Astrocyte (in vitro differentiated cells and primary cell): ENCODE results near the gene PDCD1. TPM values are rescaled to one million over a fixed set of nuclear protein-coding genes. Genes with fewer than 3 reads are reported as not detected.

Experiments used
- DNase-seq: peaks from one replicate; pipeline ENCODE4 v3.0.0-alpha.2; 2010; ENCODE audit warnings: low read depth
- FAIRE-seq: peaks from 2 replicates; lab custom pipeline; 2011; peaks lifted over from hg19 to GRCh38; lab: Jason Lieb, UNC
- H2AFZ ChIP-seq: 2 replicates; pipeline ENCODE4 v1.6.0; 2012; ENCODE audit warnings: low read depth, low read length, inconsistent platforms
- H3K27ac ChIP-seq: 2 replicates; pipeline ENCODE4 v1.5.1; 2011; ENCODE audit warnings: low read depth, low read length, inconsistent platforms
- H3K27me3 ChIP-seq: 2 replicates; pipeline ENCODE4 v1.6.0; 2011; ENCODE audit warnings: low read length, inconsistent platforms; ENCODE audit not compliant: insufficient read depth
- H3K36me3 ChIP-seq: 2 replicates; pipeline ENCODE4 v1.5.1; 2011; ENCODE audit warnings: low read length, inconsistent platforms; ENCODE audit not compliant: insufficient read depth
- H3K4me1 ChIP-seq: 2 replicates; pipeline ENCODE4 v1.5.1; 2011; ENCODE audit warnings: low read length, inconsistent platforms; ENCODE audit not compliant: insufficient read depth
- H3K4me2 ChIP-seq: 2 replicates; pipeline ENCODE4 v1.6.0; 2012; ENCODE audit warnings: low read length, inconsistent platforms
- H3K4me3 ChIP-seq: 2 replicates; pipeline ENCODE4 v1.5.1; 2011; ENCODE audit warnings: low read depth, mild to moderate bottlenecking, low read length, inconsistent platforms; ENCODE audit not compliant: insufficient read depth
- H3K79me2 ChIP-seq: 2 replicates; pipeline ENCODE4 v1.6.0; 2012; ENCODE audit warnings: mild to moderate bottlenecking, low read length, inconsistent platforms; ENCODE audit not compliant: insufficient read depth
- H3K9ac ChIP-seq: 2 replicates; pipeline ENCODE4 v1.6.0; 2012; ENCODE audit warnings: mild to moderate bottlenecking, low read length, inconsistent platforms
- H3K9me3 ChIP-seq: 2 replicates; pipeline ENCODE4 v1.5.1; 2012; ENCODE audit warnings: low read depth, mild to moderate bottlenecking, low read length, inconsistent platforms; ENCODE audit not compliant: insufficient read depth
- H4K20me1 ChIP-seq: 2 replicates; pipeline ENCODE4 v1.6.0; 2012; ENCODE audit warnings: low read length, inconsistent platforms; ENCODE audit not compliant: insufficient read depth
- H3K27ac Mint-ChIP-seq: one replicate; pipeline ENCODE4 v1.8.0; 2021; ENCODE audit warnings: mild to moderate bottlenecking, mixed read lengths; ENCODE audit not compliant: unreplicated experiment
- H3K27me3 Mint-ChIP-seq: one replicate; pipeline ENCODE4 v1.8.0; 2021; ENCODE audit warnings: low read depth, mixed read lengths; ENCODE audit not compliant: unreplicated experiment
- H3K36me3 Mint-ChIP-seq: one replicate; pipeline ENCODE4 v1.8.0; 2021; ENCODE audit warnings: low read depth, mixed read lengths; ENCODE audit not compliant: unreplicated experiment
- H3K4me1 Mint-ChIP-seq: one replicate; pipeline ENCODE4 v1.8.0; 2021; ENCODE audit warnings: low read depth, mixed read lengths; ENCODE audit not compliant: unreplicated experiment
- H3K4me3 Mint-ChIP-seq: one replicate; pipeline ENCODE4 v1.8.0; 2021; ENCODE audit warnings: mild to moderate bottlenecking, moderate library complexity, mixed read lengths; ENCODE audit not compliant: unreplicated experiment
- H3K9me3 Mint-ChIP-seq: one replicate; pipeline ENCODE4 v1.8.0; 2021; ENCODE audit warnings: mild to moderate bottlenecking, mixed read lengths; ENCODE audit not compliant: unreplicated experiment
- EZH2 ChIP-seq: IDR thresholded peaks from 2 replicates; pipeline ENCODE4 v1.6.1; 2012; ENCODE audit warnings: mild to moderate bottlenecking, low read length, inconsistent platforms; ENCODE audit not compliant: insufficient read depth
- total RNA-seq: library from RNA; stranded (reverse); gene quantifications from 2 replicates; pipeline ENCODE4 v1.2.1, GENCODE V29; 2021
- TF ChIP-seq, protein P1 (sequence below): IDR thresholded peaks from 2 replicates; pipeline ENCODE4 v1.5.1; 2011; ENCODE audit warnings: low read depth, mild to moderate bottlenecking, inconsistent platforms, low read length, moderate library complexity; ENCODE audit not compliant: insufficient read depth

PDCD1 gene
- total RNA-seq, 1 donor from 2014 or later, result not detected

DNA sequence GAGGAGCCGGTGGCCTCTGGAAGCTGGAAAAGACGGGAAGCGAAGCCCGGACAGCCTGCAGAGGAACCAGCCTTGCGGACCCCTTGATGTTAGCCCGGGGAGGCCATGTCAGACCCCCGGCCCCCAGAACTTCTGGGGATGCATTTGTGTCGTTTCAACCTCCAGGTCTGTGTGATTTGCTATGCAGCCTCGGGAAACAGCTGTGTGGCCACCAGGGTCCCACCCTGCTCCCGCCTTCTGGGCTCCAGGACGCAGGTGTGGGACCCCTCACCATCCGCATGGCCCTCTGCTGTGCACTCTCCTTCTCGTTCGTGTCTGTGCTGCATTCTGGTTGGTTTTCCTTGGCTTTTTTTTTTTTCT lies 36.5 kb downstream of the PDCD1 start:
- H2AFZ ChIP-seq, result no peak overlapping the region
- H3K4me3 ChIP-seq, result no peak overlapping the region
- peaks cover 13% of the 10 kb centered on the region for H3K9me3 ChIP-seq
- no peak overlapping the region for H3K9ac ChIP-seq
- H3K4me2 ChIP-seq, result no peak overlapping the region
- no peaks in the 10 kb centered on the region for H3K36me3 ChIP-seq
- H3K27ac ChIP-seq, result no peak overlapping the region
- H3K27me3 ChIP-seq, result peaks cover 2% of the 10 kb centered on the region
- TF ChIP-seq, protein P1, sequence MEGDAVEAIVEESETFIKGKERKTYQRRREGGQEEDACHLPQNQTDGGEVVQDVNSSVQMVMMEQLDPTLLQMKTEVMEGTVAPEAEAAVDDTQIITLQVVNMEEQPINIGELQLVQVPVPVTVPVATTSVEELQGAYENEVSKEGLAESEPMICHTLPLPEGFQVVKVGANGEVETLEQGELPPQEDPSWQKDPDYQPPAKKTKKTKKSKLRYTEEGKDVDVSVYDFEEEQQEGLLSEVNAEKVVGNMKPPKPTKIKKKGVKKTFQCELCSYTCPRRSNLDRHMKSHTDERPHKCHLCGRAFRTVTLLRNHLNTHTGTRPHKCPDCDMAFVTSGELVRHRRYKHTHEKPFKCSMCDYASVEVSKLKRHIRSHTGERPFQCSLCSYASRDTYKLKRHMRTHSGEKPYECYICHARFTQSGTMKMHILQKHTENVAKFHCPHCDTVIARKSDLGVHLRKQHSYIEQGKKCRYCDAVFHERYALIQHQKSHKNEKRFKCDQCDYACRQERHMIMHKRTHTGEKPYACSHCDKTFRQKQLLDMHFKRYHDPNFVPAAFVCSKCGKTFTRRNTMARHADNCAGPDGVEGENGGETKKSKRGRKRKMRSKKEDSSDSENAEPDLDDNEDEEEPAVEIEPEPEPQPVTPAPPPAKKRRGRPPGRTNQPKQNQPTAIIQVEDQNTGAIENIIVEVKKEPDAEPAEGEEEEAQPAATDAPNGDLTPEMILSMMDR, result no peak
- TF ChIP-seq EZH2, result no peak
- Mint-ChIP-seq H3K9me3 (peaks cover 20% of the 10 kb centered on the region), H3K36me3 (peaks cover 1% of the 10 kb centered on the region), H3K4me1 (no peaks in the 10 kb centered on the region), H3K27me3 (peaks cover 36% of the 10 kb centered on the region), H3K27ac (no peak overlapping the region), H3K4me3 (no peak overlapping the region)
- H4K20me1 ChIP-seq, result no peaks in the 10 kb centered on the region
- H3K4me1 ChIP-seq, result no peaks in the 10 kb centered on the region
- no peaks in the 10 kb centered on the region for H3K79me2 ChIP-seq
- no peak for DNase-seq
- FAIRE-seq, result no peak

DNA sequence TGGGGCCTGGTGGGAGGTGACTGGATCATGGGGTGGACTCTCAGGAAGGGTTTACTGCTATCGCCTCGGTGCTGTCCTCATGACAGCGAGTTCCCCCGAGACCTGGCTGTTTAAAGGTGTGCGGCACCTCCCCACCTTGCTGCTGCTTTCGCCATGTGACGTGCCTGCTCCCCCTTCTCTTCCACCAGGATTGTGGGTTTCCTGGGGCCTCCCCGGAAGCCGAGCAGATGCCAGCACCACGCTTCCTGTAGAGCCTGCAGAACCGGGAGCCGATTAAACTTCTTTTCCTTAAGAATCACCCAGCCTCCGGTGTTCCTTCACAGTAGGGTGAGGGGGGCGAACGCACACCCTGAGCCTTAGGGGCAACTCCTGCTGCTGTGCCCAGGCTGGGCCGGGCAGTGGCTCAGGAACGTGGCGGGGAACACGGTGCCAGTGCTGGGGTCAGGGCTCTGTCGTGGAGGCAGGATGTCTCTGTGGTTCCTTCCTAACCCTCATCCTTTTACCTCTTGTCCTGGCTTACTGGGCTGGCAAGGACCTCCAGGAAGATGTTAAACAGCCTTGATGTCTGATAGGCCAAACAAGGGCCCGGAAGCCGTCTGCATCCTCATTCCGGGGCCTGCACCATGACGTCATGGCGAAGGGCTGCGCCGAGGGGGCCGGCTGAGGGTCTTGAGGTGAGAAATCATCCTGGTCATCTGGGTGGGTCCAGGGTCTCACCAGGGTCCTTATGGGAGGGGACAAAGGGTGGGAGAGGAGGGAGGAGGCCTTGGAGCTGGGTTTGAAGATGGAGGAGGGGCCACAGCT lies 37.0 kb downstream of the PDCD1 start:
- H3K4me1 Mint-ChIP-seq, result no peaks in the 10 kb centered on the region
- Histone ChIP-seq H3K4me1 (no peaks in the 10 kb centered on the region), H3K36me3 (no peaks in the 10 kb centered on the region), H2AFZ (no peak overlapping the region), H3K9me3 (peaks cover 7% of the 10 kb centered on the region), H3K9ac (no peak overlapping the region), H3K4me2 (no peak overlapping the region), H3K27me3 (peaks cover 2% of the 10 kb centered on the region), H4K20me1 (no peaks in the 10 kb centered on the region), H3K27ac (no peak overlapping the region), H3K4me3 (no peak overlapping the region), H3K79me2 (no peaks in the 10 kb centered on the region)
- TF ChIP-seq, protein P1, result no peak
- TF ChIP-seq EZH2, result no peak
- no peak for DNase-seq
- H3K36me3 Mint-ChIP-seq, result peaks cover 1% of the 10 kb centered on the region
- H3K4me3 Mint-ChIP-seq, result no peak overlapping the region
- no peak overlapping the region for H3K27ac Mint-ChIP-seq
- H3K27me3 Mint-ChIP-seq, result peaks cover 34% of the 10 kb centered on the region
- H3K9me3 Mint-ChIP-seq, result peaks cover 17% of the 10 kb centered on the region
- no peak for FAIRE-seq
